H1 (cell line): ENCODE results near the gene CTXN3. TPM values are rescaled to one million over a fixed set of nuclear protein-coding genes. Genes with fewer than 3 reads are reported as not detected.

ENCODE experiments used
- CTCF ChIA-PET: fragments of 300-600 bp; sonication (Branson Sonifier 250); formaldehyde crosslinking; loops from one replicate; lab custom pipeline; 2021; ENCODE audit not compliant: partially characterized antibody; lab: Charles Lee
- POLR2A ChIA-PET: fragments of 300-600 bp; sonication (Branson Sonifier 250); formaldehyde crosslinking; loops from one replicate; lab custom pipeline; 2021; ENCODE audit warnings: inconsistent platforms; ENCODE audit not compliant: partially characterized antibody; lab: Charles Lee
- DNase-seq, 2 experiments: peaks; one replicate each; pipeline versions ENCODE4 v3.0.0 to v3.0.0-alpha.2; 2010 to 2022; ENCODE audit warnings: low spot score in 2 of 2, low read depth in 1 of 2, mixed read lengths in 1 of 2
- FAIRE-seq: peaks from 2 replicates; lab custom pipeline; 2011; peaks lifted over from hg19 to GRCh38; lab: Jason Lieb, UNC
- H2AFZ ChIP-seq: 2 replicates; pipeline ENCODE4 v1.8.1; 2012; ENCODE audit warnings: low read length, inconsistent platforms
- H2AK5ac ChIP-seq: 2 replicates; pipeline ENCODE4 v1.6.1; 2013; ENCODE audit warnings: low read depth, low read length
- H2BK120ac ChIP-seq: replicated peaks from 2 replicates; pipeline ENCODE3; 2013; ENCODE audit warnings: low read depth, low read length, inconsistent platforms
- H2BK12ac ChIP-seq: 2 replicates; pipeline ENCODE4 v1.6.1; 2013; ENCODE audit warnings: low read depth, low read length
- H2BK15ac ChIP-seq: 2 replicates; pipeline ENCODE4 v1.6.1; 2013; ENCODE audit warnings: low read length
- H2BK20ac ChIP-seq: 2 replicates; pipeline ENCODE4 v1.6.1; 2013; ENCODE audit warnings: low read length
- H2BK5ac ChIP-seq: 2 replicates; pipeline ENCODE4 v1.6.1; 2013; ENCODE audit warnings: low read depth, low read length
- H3K14ac ChIP-seq: 2 replicates; pipeline ENCODE4 v1.6.1; 2013; ENCODE audit warnings: inconsistent platforms; ENCODE audit not compliant: insufficient read length
- H3K18ac ChIP-seq: 2 replicates; pipeline ENCODE4 v1.6.1; 2013; ENCODE audit warnings: low read length; ENCODE audit errors: extremely low read depth
- H3K23ac ChIP-seq: 2 replicates; pipeline ENCODE4 v1.6.1; 2013; ENCODE audit warnings: inconsistent platforms; ENCODE audit not compliant: insufficient read length
- H3K23me2 ChIP-seq: 2 replicates; pipeline ENCODE4 v1.6.1; 2013; ENCODE audit warnings: low read depth, low read length
- H3K27ac ChIP-seq: 2 replicates; pipeline ENCODE4 v1.6.1; 2011; ENCODE audit warnings: low read depth, low read length, inconsistent platforms
- H3K27me3 ChIP-seq, 4 experiments: replicated peaks in 1 of 4; 1 replicate in 1 of 4; 2 replicates in 3 of 4; pipeline versions ENCODE4 v1.6.1 to v1.8.1; 2011 to 2013; ENCODE audit warnings: low read length in 3 of 4, mild to moderate bottlenecking in 3 of 4, inconsistent platforms in 2 of 4, mixed read lengths in 2 of 4, moderate library complexity in 1 of 4; ENCODE audit not compliant: control insufficient read depth in 3 of 4, insufficient read depth in 3 of 4; ENCODE audit errors: extremely low read depth in 1 of 4
- H3K36me3 ChIP-seq, 4 experiments: 2 replicates each; pipeline versions ENCODE4 v1.6.1 to v1.8.1; 2011 to 2013; ENCODE audit warnings: mild to moderate bottlenecking in 4 of 4, low read length in 3 of 4, moderate library complexity in 2 of 4, control low read depth in 1 of 4, inconsistent platforms in 1 of 4; ENCODE audit not compliant: insufficient read depth in 4 of 4, control insufficient read depth in 2 of 4
- H3K4ac ChIP-seq: replicated peaks from 2 replicates; pipeline ENCODE3; 2013; ENCODE audit warnings: low read length, low read depth, mixed read lengths, inconsistent platforms; ENCODE audit not compliant: insufficient read length
- H3K4me1 ChIP-seq, 4 experiments: replicated peaks in 1 of 4; 1 replicate in 1 of 4; 2 replicates in 3 of 4; pipeline versions ENCODE4 v1.6.1 to v1.8.1; 2011 to 2013; ENCODE audit warnings: low read length in 3 of 4, inconsistent platforms in 2 of 4, mixed read lengths in 1 of 4; ENCODE audit not compliant: insufficient read depth in 4 of 4, control insufficient read depth in 3 of 4
- H3K4me2 ChIP-seq, 2 experiments: 2 replicates each; pipeline versions ENCODE4 v1.6.1 to v1.8.1; 2011 to 2013; ENCODE audit warnings: low read depth in 2 of 2, low read length in 2 of 2, control low read depth in 1 of 2, inconsistent platforms in 1 of 2, mild to moderate bottlenecking in 1 of 2; ENCODE audit not compliant: insufficient read depth in 1 of 2
- H3K4me3 ChIP-seq, 4 experiments: fragments of 200-600, 300-600 bp in 1 of 4; sonication (generic), shearing (Covaris generic), sonication (Bioruptor Twin) in 1 of 4; 2 replicates each; pipeline versions ENCODE4 v1.5.1 to v1.8.1; 2011 to 2016; ENCODE audit warnings: low read length in 4 of 4, low read depth in 3 of 4, control low read depth in 2 of 4, inconsistent platforms in 2 of 4, mild to moderate bottlenecking in 2 of 4, mixed read lengths in 1 of 4, moderate library complexity in 1 of 4; ENCODE audit not compliant: insufficient read depth in 2 of 4; ENCODE audit errors: extremely low read depth in 1 of 4
- H3K56ac ChIP-seq: replicated peaks from 2 replicates; pipeline ENCODE3; 2013; ENCODE audit warnings: low read depth, mild to moderate bottlenecking, mixed read lengths, low read length, inconsistent platforms; ENCODE audit not compliant: insufficient read length
- H3K79me1 ChIP-seq: 2 replicates; pipeline ENCODE4 v1.6.1; 2013; ENCODE audit warnings: low read depth, low read length, control low read depth
- H3K79me2 ChIP-seq, 2 experiments: 2 replicates each; pipeline versions ENCODE4 v1.6.1 to v1.8.1; 2012 to 2013; ENCODE audit warnings: low read length in 2 of 2, mild to moderate bottlenecking in 2 of 2, inconsistent platforms in 1 of 2; ENCODE audit not compliant: insufficient read depth in 2 of 2, control insufficient read depth in 1 of 2
- H3K9ac ChIP-seq, 4 experiments: replicated peaks in 1 of 4; 1 replicate in 1 of 4; 2 replicates in 3 of 4; pipeline versions ENCODE4 v1.6.1 to v1.8.1; 2011 to 2013; ENCODE audit warnings: low read depth in 3 of 4, low read length in 3 of 4, control low read depth in 2 of 4, mild to moderate bottlenecking in 2 of 4, moderate library complexity in 2 of 4, inconsistent platforms in 1 of 4; ENCODE audit errors: extremely low read depth in 1 of 4
- H3K9me3 ChIP-seq, 2 experiments: 2 replicates each; pipeline versions ENCODE4 v1.6.1 to v1.8.1; 2012 to 2013; ENCODE audit warnings: mild to moderate bottlenecking in 2 of 2, moderate library complexity in 2 of 2, control low read depth in 1 of 2, inconsistent platforms in 1 of 2, low read depth in 1 of 2, low read length in 1 of 2, mixed read lengths in 1 of 2; ENCODE audit not compliant: insufficient read depth in 2 of 2
- H4K20me1 ChIP-seq, 2 experiments: replicated peaks in 1 of 2; 2 replicates each; pipeline versions ENCODE3 to v1.8.1; 2011 to 2013; ENCODE audit warnings: inconsistent platforms in 2 of 2, low read length in 2 of 2, mild to moderate bottlenecking in 1 of 2; ENCODE audit not compliant: insufficient read depth in 2 of 2, control insufficient read depth in 1 of 2
- H4K5ac ChIP-seq: 2 replicates; pipeline ENCODE4 v1.6.1; 2013; ENCODE audit warnings: low read length, low read depth, mixed read lengths, inconsistent platforms; ENCODE audit not compliant: insufficient read length
- H4K8ac ChIP-seq: 2 replicates; pipeline ENCODE4 v1.8.0; 2013; ENCODE audit warnings: mild to moderate bottlenecking, moderate library complexity, low read length, inconsistent platforms; ENCODE audit not compliant: insufficient read depth; ENCODE audit errors: extremely low read depth
- H4K91ac ChIP-seq: replicated peaks from 2 replicates; pipeline ENCODE3; 2013; ENCODE audit warnings: low read length, mixed read lengths, inconsistent platforms; ENCODE audit not compliant: insufficient read length
- EGR1 ChIP-seq: IDR thresholded peaks from 2 replicates; pipeline ENCODE4 v1.6.1; 2011; ENCODE audit warnings: low read depth, low read length, borderline replicate concordance
- EZH2 ChIP-seq: fragments of 200-600 bp; sonication (generic); IDR thresholded peaks from 2 replicates; pipeline ENCODE4 v1.7.1; 2012; ENCODE audit warnings: low read depth, mild to moderate bottlenecking, moderate library complexity, low read length, inconsistent platforms; ENCODE audit not compliant: severe bottlenecking
- GABPA ChIP-seq: IDR thresholded peaks from 2 replicates; pipeline ENCODE4 v1.6.1; 2011; ENCODE audit warnings: mild to moderate bottlenecking, low read length, moderate library complexity, borderline replicate concordance; ENCODE audit not compliant: insufficient read depth
- JUN ChIP-seq: IDR thresholded peaks from 2 replicates; pipeline ENCODE4 v1.6.1; 2011; ENCODE audit warnings: low read depth, mild to moderate bottlenecking, improper control_type of control experiment, low read length
- JUND ChIP-seq: IDR thresholded peaks from 2 replicates; pipeline ENCODE4 v1.6.1; 2011; ENCODE audit warnings: mild to moderate bottlenecking, improper control_type of control experiment, low read length
- MAFK ChIP-seq: IDR thresholded peaks from 2 replicates; pipeline ENCODE4 v1.6.1; 2012; ENCODE audit warnings: low read depth, mild to moderate bottlenecking, improper control_type of control experiment, low read length
- POLR2A ChIP-seq, 2 experiments: IDR thresholded peaks; 1 replicate in 1 of 2; 2 replicates in 1 of 2; pipeline ENCODE4 v1.6.1; 2011; ENCODE audit warnings: low read depth in 2 of 2, low read length in 2 of 2, mild to moderate bottlenecking in 2 of 2; ENCODE audit errors: control extremely low read depth in 1 of 2
- RNF2 ChIP-seq: fragments of 200-900, 300-1000 bp; sonication (generic); IDR thresholded peaks from 2 replicates; pipeline ENCODE4 v1.7.1; 2016; ENCODE audit warnings: borderline replicate concordance, low read depth, mild to moderate bottlenecking, antibody characterized with exemption, low read length; ENCODE audit not compliant: poor library complexity, severe bottlenecking; ENCODE audit errors: missing control alignments
- SAP30 ChIP-seq: fragments of 300-600 bp; sonication (generic); IDR thresholded peaks from 2 replicates; pipeline ENCODE4 v1.7.1; 2012; ENCODE audit warnings: low read length, moderate library complexity, mild to moderate bottlenecking, inconsistent platforms; ENCODE audit not compliant: insufficient read depth, insufficient replicate concordance
- SP1 ChIP-seq: IDR thresholded peaks from 2 replicates; pipeline ENCODE4 v1.6.1; 2011; ENCODE audit warnings: low read depth, low read length
- SP2 ChIP-seq: IDR thresholded peaks from 2 replicates; pipeline ENCODE4 v1.6.1; 2012; ENCODE audit warnings: mild to moderate bottlenecking, low read length, inconsistent platforms
- SP4 ChIP-seq: IDR thresholded peaks from 2 replicates; pipeline ENCODE4 v1.6.1; 2012; ENCODE audit warnings: low read length, inconsistent platforms
- SUZ12 ChIP-seq: fragments of 200-600 bp; sonication (generic); IDR thresholded peaks from 2 replicates; pipeline ENCODE4 v1.6.1; 2012; ENCODE audit warnings: mild to moderate bottlenecking, inconsistent platforms, low read length, moderate library complexity, mixed read lengths
- TAF7 ChIP-seq: optimal IDR thresholded peaks from 2 replicates; pipeline ENCODE3; 2011; ENCODE audit warnings: low read depth, mild to moderate bottlenecking, inconsistent platforms, low read length, moderate library complexity, borderline replicate concordance
- polyA plus RNA-seq, 7 experiments: library from polyadenylated mRNA; depleted of rRNA in 3 of 7; stranded (reverse) in 5 of 7; unstranded in 2 of 7; fragments of >200 nt in 5 of 7; fragments of 200-250 nt in 2 of 7; gene quantifications; 1 replicate in 5 of 7; 2 replicates in 1 of 7; 4 replicates in 1 of 7; pipeline versions ENCODE4 v1.2.1 to v1.2.3, GENCODE V29; 2011 to 2013; ENCODE audit warnings: missing spikeins in 2 of 7, mixed read lengths in 2 of 7
- total RNA-seq: library from RNA; stranded (reverse); fragmentation: NEBNext Ultra II Directional; extraction: Animal tissue kit (Norgen Biotek cat#: 25700); gene quantifications from 2 replicates; pipeline ENCODE4 v1.2.1, GENCODE V29; 2021

Gene CTXN3
- total and polyA plus RNA-seq, 2 of the 8 experiments (the other 6 are each of a cell fraction or from before 2014, with no cell fraction given) = 0.05 TPM; not detected in 1

DNA sequence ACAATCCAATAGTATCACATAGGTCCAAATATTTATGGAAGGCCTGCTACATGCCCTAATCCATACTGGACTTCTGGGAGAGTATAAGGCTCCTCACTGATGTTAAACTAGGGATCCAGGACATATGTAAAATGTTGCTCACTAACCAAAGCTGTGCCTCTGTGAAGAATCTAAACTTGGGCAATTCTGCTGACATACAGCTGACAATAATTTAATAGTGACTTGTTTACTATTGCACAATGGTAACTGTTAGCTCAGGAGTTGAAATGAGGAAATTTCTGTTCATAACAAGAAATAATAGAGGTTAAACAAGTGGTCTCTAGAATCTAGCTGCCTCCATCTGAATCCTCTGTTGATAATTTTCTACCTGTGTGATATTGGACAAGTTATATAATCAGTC is 14.9 kb upstream of the CTXN3 start:
- Histone ChIP-seq H3K18ac (no peak overlapping the region), H3K9ac (no peak overlapping the region), H3K36me3 (no peaks in the 10 kb centered on the region), H3K79me1 (no peaks in the 10 kb centered on the region), H3K14ac (no peak overlapping the region), H3K27me3 (no peaks in the 10 kb centered on the region), H2BK120ac (no peak overlapping the region), H4K5ac (no peak overlapping the region), H2AFZ (no peak overlapping the region), H3K56ac (no peak overlapping the region), H3K27ac (no peak overlapping the region), H4K91ac (no peak overlapping the region), H3K79me2 (no peaks in the 10 kb centered on the region), H3K23ac (no peak overlapping the region), H2BK20ac (no peak overlapping the region), H2AK5ac (no peak overlapping the region), H3K23me2 (no peaks in the 10 kb centered on the region), H2BK5ac (no peak overlapping the region), H4K8ac (no peak overlapping the region), H3K4ac (no peak overlapping the region), H4K20me1 (no peaks in the 10 kb centered on the region), H2BK15ac (no peak overlapping the region), H3K4me1 (no peaks in the 10 kb centered on the region), H3K4me3 (no peak overlapping the region), H2BK12ac (no peak overlapping the region), H3K4me2 (no peak overlapping the region), H3K9me3 (no peaks in the 10 kb centered on the region)
- FAIRE-seq = no peak
- no peak for DNase-seq
- ChIA-PET POLR2A (no interaction called here), CTCF (interaction anchor here (0.6 to 1.5 kb wide), 2 partner anchors 232 to 419 kb away, joined by 3 to 5 read pairs; no protein-coding TSS in a partner anchor)
- TF ChIP-seq RNF2 (no peak), SP1 (no peak), EZH2 (no peak), JUN (no peak), GABPA (no peak), JUND (no peak), SUZ12 (no peak), EGR1 (no peak), SP4 (no peak), TAF7 (no peak), POLR2A (IDR thresholded peaks at IDR 0.05; ENCODE audit: control extremely low read depth in 1 of 2, low read depth in 2 of 2, low read length in 2 of 2) (no peak), SAP30 (no peak), SP2 (no peak), MAFK (no peak)
